HG02571 (cell line): Measurements from ENCODE around the gene CNIH3.

ENCODE experiments used
- ATAC-seq: cut with Tn5 transposase; IDR thresholded peaks from one replicate; pipeline ENCODE4 v1.9.1; 2021; ENCODE audit warnings: mild to moderate bottlenecking, moderate library complexity; ENCODE audit not compliant: unreplicated experiment

Gene CNIH3

GRCh38 chr1:224613486-224613885 is 2.6 kb upstream of the CNIH3 start:
- ATAC-seq, result no peak

- ATAC-seq, result no peak
Observed at GRCh38 chr1:224616756-224617409, 766 bp downstream of the CNIH3 start.

- no peak for ATAC-seq
Observed at GRCh38 chr1:224617410-224618355, 1.6 kb downstream of the CNIH3 start.

- no peak for ATAC-seq
Observed at GRCh38 chr1:224619209-224619608, 3.1 kb downstream of the CNIH3 start.

GRCh38 chr1:224620105-224620504 is 4.0 kb downstream of the CNIH3 start:
- ATAC-seq, result no peak

GRCh38 chr1:224621813-224622682 is 5.9 kb downstream of the CNIH3 start:
- no peak for ATAC-seq

- ATAC-seq, result no peak
Observed at GRCh38 chr1:224622831-224623230, 6.7 kb downstream of the CNIH3 start.

- ATAC-seq, result no peak
Observed at GRCh38 chr1:224623310-224623714, 7.2 kb downstream of the CNIH3 start.

GRCh38 chr1:224623743-224624333 is 7.7 kb downstream of the CNIH3 start:
- no peak for ATAC-seq

GRCh38 chr1:224624432-224624831 is 8.3 kb downstream of the CNIH3 start:
- no peak for ATAC-seq

- no peak for ATAC-seq
Observed at GRCh38 chr1:224626042-224626441, 9.9 kb downstream of the CNIH3 start.

GRCh38 chr1:224629965-224630364 is 13.8 kb downstream of the CNIH3 start:
- ATAC-seq, result no peak

GRCh38 chr1:224631462-224632115 is 15.5 kb downstream of the CNIH3 start:
- no peak for ATAC-seq

- ATAC-seq, result no peak
Observed at GRCh38 chr1:224632381-224632871, 16.3 kb downstream of the CNIH3 start.

GRCh38 chr1:224632921-224633321 is 16.8 kb downstream of the CNIH3 start:
- no peak for ATAC-seq

GRCh38 chr1:224635356-224635755 is 19.2 kb downstream of the CNIH3 start:
- no peak for ATAC-seq

GRCh38 chr1:224637515-224637914 is 21.4 kb downstream of the CNIH3 start:
- ATAC-seq, result no peak

GRCh38 chr1:224637936-224638335 is 21.8 kb downstream of the CNIH3 start:
- ATAC-seq, result no peak

- ATAC-seq, result no peak
Observed at GRCh38 chr1:224639426-224639975, 23.4 kb downstream of the CNIH3 start.

- no peak for ATAC-seq
Observed at GRCh38 chr1:224640018-224640417, 23.9 kb downstream of the CNIH3 start.
